ENCODE measurements around the gene ANAPC10.

The ANAPC10 gene

GRCh38 chr4:145130130-145130529 is 32.1 kb upstream of the ANAPC10 start:
- Histone ChIP-seq H3K27ac (no peak overlapping the region), H3K4me1 (ENCODE audit: control insufficient read depth in 1 of 2, insufficient read depth in 1 of 2, low read depth in 1 of 2, low read length in 1 of 2) (no peaks in the 10 kb centered on the region), H3K27me3 (no peaks in the 10 kb centered on the region), H3K36me3 (peaks cover 12% of the 10 kb centered on the region), H3K9me3 (no peaks in the 10 kb centered on the region), H3K4me3 (ENCODE audit: low read depth in 1 of 2, low read length in 1 of 2) (no peak overlapping the region)
- no peak for TF ChIP-seq CTCF (IDR thresholded peaks at IDR 0.05)

- Histone ChIP-seq H3K27me3 (no peaks in the 10 kb centered on the region), H3K4me3 (ENCODE audit: low read depth in 1 of 2, low read length in 1 of 2) (no peak overlapping the region), H3K9me3 (no peaks in the 10 kb centered on the region), H3K4me1 (ENCODE audit: control insufficient read depth in 1 of 2, insufficient read depth in 1 of 2, low read depth in 1 of 2, low read length in 1 of 2) (no peaks in the 10 kb centered on the region), H3K27ac (no peak overlapping the region), H3K36me3 (peaks cover 34% of the 10 kb centered on the region)
- TF ChIP-seq CTCF (IDR thresholded peaks at IDR 0.05): no peak
Measured at GRCh38 chr4:145125396-145125795, 27.4 kb upstream of the ANAPC10 start.

- H3K27me3 ChIP-seq: no peaks in the 10 kb centered on the region
- H3K36me3 ChIP-seq: peaks cover 27% of the 10 kb centered on the region
- H3K27ac ChIP-seq: no peak overlapping the region
- no peaks in the 10 kb centered on the region for H3K4me1 ChIP-seq (ENCODE audit: control insufficient read depth in 1 of 2, insufficient read depth in 1 of 2, low read depth in 1 of 2, low read length in 1 of 2)
- H3K9me3 ChIP-seq: no peaks in the 10 kb centered on the region
- no peak for TF ChIP-seq CTCF (IDR thresholded peaks at IDR 0.05)
- no peak overlapping the region for H3K4me3 ChIP-seq (ENCODE audit: low read depth in 1 of 2, low read length in 1 of 2)
Measured at GRCh38 chr4:145108128-145108527, 10.1 kb upstream of the ANAPC10 start.

- no peak overlapping the region for H3K4me3 ChIP-seq (ENCODE audit: low read depth in 1 of 2, low read length in 1 of 2)
- peaks cover 19% of the 10 kb centered on the region for H3K36me3 ChIP-seq
- H3K4me1 ChIP-seq (ENCODE audit: control insufficient read depth in 1 of 2, insufficient read depth in 1 of 2, low read depth in 1 of 2, low read length in 1 of 2): no peaks in the 10 kb centered on the region
- no peaks in the 10 kb centered on the region for H3K27me3 ChIP-seq
- no peaks in the 10 kb centered on the region for H3K9me3 ChIP-seq
- no peak for TF ChIP-seq CTCF (IDR thresholded peaks at IDR 0.05)
- H3K27ac ChIP-seq: no peak overlapping the region
Measured at GRCh38 chr4:145107126-145107525, 9.1 kb upstream of the ANAPC10 start.

DNA sequence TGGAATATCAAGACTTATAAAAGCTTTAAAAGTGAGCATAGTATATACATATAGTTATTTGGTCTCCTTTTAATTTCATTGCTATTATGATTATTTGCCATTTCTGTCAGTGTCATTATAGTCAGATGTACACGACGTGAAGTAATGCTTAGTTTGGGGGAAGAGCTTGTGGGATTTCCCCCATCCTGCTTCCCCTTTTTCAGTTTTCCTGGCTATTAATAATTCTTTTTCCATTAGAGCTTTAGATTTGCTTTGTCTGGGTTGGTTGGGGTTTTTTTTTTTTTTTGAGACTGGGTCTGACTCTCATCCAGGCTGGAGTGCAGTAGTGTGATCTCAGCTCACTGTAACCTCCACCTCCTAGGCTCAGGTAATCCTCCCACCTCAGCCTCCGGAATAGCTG is 5.5 kb upstream of the ANAPC10 start:
- Histone ChIP-seq H3K27ac (no peak overlapping the region), H3K9me3 (no peaks in the 10 kb centered on the region), H3K4me1 (ENCODE audit: control insufficient read depth in 1 of 2, insufficient read depth in 1 of 2, low read depth in 1 of 2, low read length in 1 of 2) (peaks cover 13 to 16% of the 10 kb centered on the region in 2 experiments), H3K36me3 (peaks cover 10% of the 10 kb centered on the region), H3K27me3 (no peaks in the 10 kb centered on the region), H3K4me3 (ENCODE audit: low read depth in 1 of 2, low read length in 1 of 2) (no peak overlapping the region)
- no peak for TF ChIP-seq CTCF (IDR thresholded peaks at IDR 0.05)

DNA sequence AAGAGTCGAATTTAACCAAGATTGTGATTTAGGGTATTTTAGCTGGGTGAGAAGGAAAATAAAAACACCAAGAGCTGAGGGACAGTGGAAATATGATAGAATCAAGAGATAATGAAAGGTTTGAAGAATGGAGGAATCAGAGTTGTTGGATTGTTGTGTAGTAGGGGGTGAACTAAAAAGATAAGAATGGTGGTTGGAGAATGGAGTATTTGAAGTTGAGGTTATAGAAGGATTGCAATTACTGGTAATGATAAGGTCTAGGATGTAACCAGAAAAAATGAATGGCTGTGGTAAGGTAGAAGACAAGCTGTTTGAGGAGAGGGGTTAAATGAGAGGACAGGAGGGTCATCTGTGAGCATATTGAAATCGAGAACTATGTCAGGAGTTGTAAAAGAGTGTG is 4.6 kb upstream of the ANAPC10 start:
- H3K27ac ChIP-seq: no peak overlapping the region

More for the DNA sequence above, 4.6 kb upstream of the ANAPC10 start:
- Histone ChIP-seq H3K36me3 (peaks cover 4% of the 10 kb centered on the region), H3K4me1 (ENCODE audit: control insufficient read depth in 1 of 2, insufficient read depth in 1 of 2, low read depth in 1 of 2, low read length in 1 of 2) (peaks cover 17 to 19% of the 10 kb centered on the region in 2 experiments), H3K4me3 (ENCODE audit: low read depth in 1 of 2, low read length in 1 of 2) (no peak overlapping the region), H3K9me3 (no peaks in the 10 kb centered on the region), H3K27me3 (no peaks in the 10 kb centered on the region)
- TF ChIP-seq CTCF (IDR thresholded peaks at IDR 0.05): no peak
